Measurements from ENCODE around the gene SPATA6.
A peak's percentile ranks its signal among the peaks of the same experiment; 100 is the strongest.

The SPATA6 gene

GRCh38 chr1:48498096-48498791 lies 26.2 kb upstream of the SPATA6 start:
- no peak for TF ChIP-seq ZBTB48 (tag by site-specific recombination; IDR thresholded peaks at IDR 0.05)
- peak; percentile 70; the same call in 1 of the 2 replicates for TF ChIP-seq ZNF2 (tag by site-specific recombination; IDR thresholded peaks at IDR 0.05)
- TF ChIP-seq ZNF335 (tag by site-specific recombination; conservative IDR thresholded peaks at IDR 0.05): peak; percentile 76
- peak; percentile 37; the same call in 1 of the 2 replicates for TF ChIP-seq TRIM28 (IDR thresholded peaks at IDR 0.05; ENCODE audit: borderline replicate concordance, low read length)
- no peak for TF ChIP-seq ZIC2 (tag by site-specific recombination; IDR thresholded peaks at IDR 0.05)
- TF ChIP-seq ZNF654 (tag by site-specific recombination; IDR thresholded peaks at IDR 0.05; ENCODE audit: low read depth): peak; percentile 66
- TF ChIP-seq CTCF (tag by site-specific recombination; IDR thresholded peaks at IDR 0.05): peak; percentile 72
- 0 out of 2 replicates have a peak, but pooled peaks have one; percentile 46 for TF ChIP-seq ZBTB17 (tag by site-specific recombination; IDR thresholded peaks at IDR 0.05)
- TF ChIP-seq ZNF473 (tag by site-specific recombination; IDR thresholded peaks at IDR 0.05): no peak
- TF ChIP-seq KLF17 (tag by site-specific recombination; IDR thresholded peaks at IDR 0.05): no peak
- H3K4me1 ChIP-seq (ENCODE audit: control insufficient read depth, insufficient read depth, low read length): 0 out of 2 replicates have a peak, but pooled peaks cover 3% of the 10 kb centered on the region
- no peak overlapping the region for H3K27ac ChIP-seq (ENCODE audit: extremely low read depth, low read depth, low read length)
- H3K4me3 ChIP-seq (ENCODE audit: low read depth, low read length): no peak overlapping the region
- no peaks in the 10 kb centered on the region for H3K36me3 ChIP-seq (ENCODE audit: control insufficient read depth in 2 of 2, insufficient read depth in 1 of 2, low read length in 2 of 2)
- CTCF ChIA-PET: interaction anchor here (0.5 to 4.9 kb wide), 40 partner anchors 9 to 772 kb away, joined by 3 to 27 read pairs (median 4); partner anchors contain the start of gene SPATA6
- no peaks in the 10 kb centered on the region for H3K9me3 ChIP-seq (ENCODE audit: control insufficient read depth, insufficient read depth, low read depth, low read length)
- POLR2A ChIA-PET: no interaction called here

- ChIA-PET POLR2A (no interaction called here), CTCF (interaction anchor here (0.7 kb wide), 1 partner anchor 33 kb away, joined by 3 read pairs; no protein-coding TSS in a partner anchor)
- TF ChIP-seq ZNF621 (tag by site-specific recombination; IDR thresholded peaks at IDR 0.05): no peak
- no peak for TF ChIP-seq ZSCAN18 (tag by site-specific recombination; IDR thresholded peaks at IDR 0.05)
- TF ChIP-seq TSHZ1 (tag by site-specific recombination; IDR thresholded peaks at IDR 0.05; ENCODE audit: borderline replicate concordance): no peak
- TF ChIP-seq ZNF394 (tag by site-specific recombination; IDR thresholded peaks at IDR 0.05; ENCODE audit: borderline replicate concordance): no peak
- no peak for TF ChIP-seq OVOL3 (tag by site-specific recombination; IDR thresholded peaks at IDR 0.05)
- TF ChIP-seq ZBTB21 (tag by site-specific recombination; IDR thresholded peaks at IDR 0.05): no peak
- Histone ChIP-seq H3K36me3 (ENCODE audit: control insufficient read depth in 2 of 2, insufficient read depth in 1 of 2, low read length in 2 of 2) (no peaks in the 10 kb centered on the region), H3K27ac (ENCODE audit: extremely low read depth, low read depth, low read length) (no peak overlapping the region), H3K9me3 (ENCODE audit: control insufficient read depth, insufficient read depth, low read depth, low read length) (no peaks in the 10 kb centered on the region), H3K4me1 (ENCODE audit: control insufficient read depth, insufficient read depth, low read length) (0 out of 2 replicates have a peak, but pooled peaks cover 3% of the 10 kb centered on the region), H3K4me3 (ENCODE audit: low read depth, low read length) (no peak overlapping the region)
Observed at GRCh38 chr1:48495911-48496310, 23.9 kb upstream of the SPATA6 start.
